Neural cell (in vitro differentiated cells): ENCODE data around the gene SERTAD2. TPM values are rescaled to one million over a fixed set of nuclear protein-coding genes. Genes with fewer than 3 reads are reported as not detected.

Experiments used
- H2AFZ ChIP-seq: fragments of 200-600, 300-800 bp; sonication (generic), shearing (Covaris generic); 2 replicates; pipeline ENCODE4 v1.6.0; 2014; ENCODE audit warnings: low read depth, mild to moderate bottlenecking, antibody characterized with exemption, low read length, moderate library complexity
- H3F3A ChIP-seq: fragments of 200-600 bp; shearing (Covaris generic); 2 replicates; pipeline ENCODE4 v1.6.1; 2016; ENCODE audit warnings: mild to moderate bottlenecking, moderate library complexity, mixed read lengths, antibody characterized with exemption, low read length; ENCODE audit not compliant: insufficient read depth, poor library complexity, severe bottlenecking
- H3K27ac ChIP-seq: fragments of 200-600, 300-800 bp; sonication (generic), shearing (Covaris generic); 2 replicates; pipeline ENCODE4 v1.5.1; 2014; ENCODE audit warnings: mild to moderate bottlenecking, low read length, moderate library complexity
- H3K27me3 ChIP-seq: fragments of 300-800, 200-600 bp; sonication (generic), shearing (Covaris generic); 2 replicates; pipeline ENCODE4 v1.6.0; 2014; ENCODE audit warnings: mild to moderate bottlenecking, low read depth, low read length, moderate library complexity; ENCODE audit not compliant: insufficient read depth
- H3K36me3 ChIP-seq: fragments of 300-800, 200-600 bp; sonication (generic), shearing (Covaris generic); 2 replicates; pipeline ENCODE4 v1.5.1; 2014; ENCODE audit warnings: mild to moderate bottlenecking, antibody characterized with exemption, low read length, moderate library complexity; ENCODE audit not compliant: insufficient read depth
- H3K4me2 ChIP-seq: fragments of 300-800, 200-600 bp; sonication (generic), shearing (Covaris generic); 2 replicates; pipeline ENCODE4 v1.6.0; 2014; ENCODE audit warnings: mild to moderate bottlenecking, low read length
- H3K4me3 ChIP-seq: fragments of 300-800, 200-600 bp; sonication (generic), shearing (Covaris generic); 2 replicates; pipeline ENCODE4 v1.5.1; 2014; ENCODE audit warnings: mild to moderate bottlenecking, low read length, moderate library complexity
- H3K79me2 ChIP-seq: fragments of 200-600 bp; shearing (Covaris generic); replicated peaks from 2 replicates; pipeline ENCODE4 v1.6.0; 2014; ENCODE audit warnings: mild to moderate bottlenecking, low read length, moderate library complexity; ENCODE audit not compliant: insufficient read depth
- H3K9ac ChIP-seq: fragments of 300-800, 200-600 bp; sonication (generic), shearing (Covaris generic); 2 replicates; pipeline ENCODE4 v1.6.1; 2016; ENCODE audit warnings: mild to moderate bottlenecking, low read length, mixed read lengths
- H3K9me2 ChIP-seq: fragments of 200-600 bp; shearing (Covaris generic); 2 replicates; pipeline ENCODE4 v1.6.1; 2016; ENCODE audit warnings: mild to moderate bottlenecking, low read length, mixed read lengths; ENCODE audit not compliant: insufficient read depth
- H3K9me3 ChIP-seq: fragments of 200-600, 300-800 bp; sonication (generic), shearing (Covaris generic); 2 replicates; pipeline ENCODE4 v1.6.1; 2016; ENCODE audit warnings: mild to moderate bottlenecking, mixed run types, low read length, moderate library complexity, mixed read lengths
- H4K20me1 ChIP-seq: fragments of 200-600 bp; shearing (Covaris generic); 2 replicates; pipeline ENCODE4 v1.6.1; 2016; ENCODE audit warnings: mild to moderate bottlenecking, mixed run types; ENCODE audit not compliant: insufficient read depth
- EP300 ChIP-seq: fragments of 450-650 bp; conservative IDR thresholded peaks from 2 replicates; pipeline ENCODE4 v1.6.1; 2014; ENCODE audit warnings: antibody characterized with exemption, mild to moderate bottlenecking, moderate library complexity; ENCODE audit not compliant: poor library complexity, severe bottlenecking
- EZH2 ChIP-seq: fragments of 200-600, 300-800 bp; shearing (Covaris generic), sonication (generic); IDR thresholded peaks from 2 replicates; pipeline ENCODE4 v1.6.1; 2014; ENCODE audit warnings: antibody characterized with exemption, low read length, borderline replicate concordance, mild to moderate bottlenecking; ENCODE audit not compliant: insufficient read depth, poor library complexity, severe bottlenecking
- MXI1 ChIP-seq: fragments of 450-650 bp; conservative IDR thresholded peaks from 2 replicates; pipeline ENCODE4 v1.6.1; 2014; ENCODE audit warnings: antibody characterized with exemption, mild to moderate bottlenecking; ENCODE audit not compliant: poor library complexity, severe bottlenecking
- POLR2AphosphoS5 ChIP-seq: IDR thresholded peaks from 2 replicates; pipeline ENCODE4 v1.6.1; 2012
- RAD21 ChIP-seq: fragments of 450-650 bp; conservative IDR thresholded peaks from 2 replicates; pipeline ENCODE4 v1.6.1; 2014; ENCODE audit warnings: antibody characterized with exemption, mild to moderate bottlenecking, moderate library complexity
- REST ChIP-seq: IDR thresholded peaks from 2 replicates; pipeline ENCODE4 v1.6.1; 2012; ENCODE audit warnings: borderline replicate concordance
- SMC3 ChIP-seq: fragments of 450-650 bp; conservative IDR thresholded peaks from 2 replicates; pipeline ENCODE4 v1.6.1; 2014; ENCODE audit warnings: antibody characterized with exemption, mild to moderate bottlenecking, moderate library complexity; ENCODE audit not compliant: poor library complexity
- TAF1 ChIP-seq: IDR thresholded peaks from 2 replicates; pipeline ENCODE4 v1.6.1; 2012; ENCODE audit warnings: low read depth
- polyA plus RNA-seq: library from polyadenylated mRNA; depleted of rRNA; stranded (reverse); fragments of >200 nt; gene quantifications from 2 replicates; pipeline ENCODE4 v1.2.3, GENCODE V29; 2014
- TF ChIP-seq, protein P1 (sequence below): fragments of 450-650 bp; IDR thresholded peaks from 2 replicates; pipeline ENCODE4 v1.5.1; 2014; ENCODE audit warnings: antibody characterized with exemption, mild to moderate bottlenecking, moderate library complexity; ENCODE audit not compliant: poor library complexity, severe bottlenecking

SERTAD2 gene
- polyA plus RNA-seq, 1 donor from 2014 or later: 4.7 TPM

GRCh38 chr2:64637000-64637635 is 16.6 kb downstream of the SERTAD2 start:
- no peaks in the 10 kb centered on the region for H3K9me2 ChIP-seq
- TF ChIP-seq EP300: no peak
- TF ChIP-seq, protein P1, sequence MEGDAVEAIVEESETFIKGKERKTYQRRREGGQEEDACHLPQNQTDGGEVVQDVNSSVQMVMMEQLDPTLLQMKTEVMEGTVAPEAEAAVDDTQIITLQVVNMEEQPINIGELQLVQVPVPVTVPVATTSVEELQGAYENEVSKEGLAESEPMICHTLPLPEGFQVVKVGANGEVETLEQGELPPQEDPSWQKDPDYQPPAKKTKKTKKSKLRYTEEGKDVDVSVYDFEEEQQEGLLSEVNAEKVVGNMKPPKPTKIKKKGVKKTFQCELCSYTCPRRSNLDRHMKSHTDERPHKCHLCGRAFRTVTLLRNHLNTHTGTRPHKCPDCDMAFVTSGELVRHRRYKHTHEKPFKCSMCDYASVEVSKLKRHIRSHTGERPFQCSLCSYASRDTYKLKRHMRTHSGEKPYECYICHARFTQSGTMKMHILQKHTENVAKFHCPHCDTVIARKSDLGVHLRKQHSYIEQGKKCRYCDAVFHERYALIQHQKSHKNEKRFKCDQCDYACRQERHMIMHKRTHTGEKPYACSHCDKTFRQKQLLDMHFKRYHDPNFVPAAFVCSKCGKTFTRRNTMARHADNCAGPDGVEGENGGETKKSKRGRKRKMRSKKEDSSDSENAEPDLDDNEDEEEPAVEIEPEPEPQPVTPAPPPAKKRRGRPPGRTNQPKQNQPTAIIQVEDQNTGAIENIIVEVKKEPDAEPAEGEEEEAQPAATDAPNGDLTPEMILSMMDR: no peak
- TF ChIP-seq REST: no peak
- no peak for TF ChIP-seq EZH2
- TF ChIP-seq RAD21: no peak
- no peak for TF ChIP-seq MXI1
- no peak for TF ChIP-seq SMC3
- no peak for TF ChIP-seq TAF1
- TF ChIP-seq POLR2AphosphoS5: no peak
- H3K27me3 ChIP-seq: no peaks in the 10 kb centered on the region
- no peak overlapping the region for H3K9ac ChIP-seq
- no peak overlapping the region for H3K27ac ChIP-seq
- peaks cover 4% of the 10 kb centered on the region for H3K36me3 ChIP-seq
- no peaks in the 10 kb centered on the region for H3K9me3 ChIP-seq
- H3F3A ChIP-seq: no peaks in the 10 kb centered on the region
- no peaks in the 10 kb centered on the region for H4K20me1 ChIP-seq
- H3K4me2 ChIP-seq: no peak overlapping the region
- peaks cover 25% of the 10 kb centered on the region for H3K79me2 ChIP-seq
- no peak overlapping the region for H2AFZ ChIP-seq
- H3K4me3 ChIP-seq: no peak overlapping the region

GRCh38 chr2:64635976-64636911 is 17.5 kb downstream of the SERTAD2 start:
- TF ChIP-seq MXI1 (no peak), POLR2AphosphoS5 (no peak), EP300 (no peak), TAF1 (no peak), RAD21 (no peak)
- TF ChIP-seq, protein P1: no peak
- peaks cover 18% of the 10 kb centered on the region for H3K79me2 ChIP-seq
- H3F3A ChIP-seq: no peaks in the 10 kb centered on the region
- H3K4me3 ChIP-seq: no peak overlapping the region
- no peak overlapping the region for H2AFZ ChIP-seq
- H3K27ac ChIP-seq: no peak overlapping the region
- H3K36me3 ChIP-seq: peaks cover 4% of the 10 kb centered on the region
- H3K9ac ChIP-seq: no peak overlapping the region
- H4K20me1 ChIP-seq: no peaks in the 10 kb centered on the region
- no peak overlapping the region for H3K4me2 ChIP-seq
- no peaks in the 10 kb centered on the region for H3K27me3 ChIP-seq
- no peaks in the 10 kb centered on the region for H3K9me2 ChIP-seq
- no peaks in the 10 kb centered on the region for H3K9me3 ChIP-seq
